ENCODE measurements around the gene ARPP19. TPM values are rescaled to one million over a fixed set of nuclear protein-coding genes. Genes with fewer than 3 reads are reported as not detected.
"Not testable (repeated sequence)": the region's sequence is repeated elsewhere in the genome, so short reads cannot be mapped to it uniquely, and the experiment has no call there.

ARPP19 gene
- total RNA-seq, 1 experiment from 2014 or later: 163 TPM

DNA sequence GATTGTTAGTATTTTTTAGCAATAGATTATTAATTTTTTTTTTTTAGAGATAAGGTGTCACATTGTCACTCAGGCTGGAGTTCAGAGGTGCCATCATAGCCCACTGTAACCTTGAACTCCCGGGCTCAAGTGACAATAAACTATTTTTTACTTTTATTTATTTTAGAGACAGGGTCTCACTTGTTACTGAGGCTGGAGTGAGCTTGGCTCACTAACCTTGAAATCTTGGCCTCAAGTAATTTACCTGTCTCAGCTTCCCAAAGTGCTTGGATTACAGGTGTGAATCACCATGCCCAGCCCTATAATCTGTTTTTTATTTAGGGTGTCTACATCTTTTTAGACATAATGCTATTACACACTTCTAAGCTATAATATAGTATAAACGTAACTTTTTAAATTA lies 7.9 kb upstream of the ARPP19 start:
- H2AFZ ChIP-seq (ENCODE audit: low read depth, low read length, poor library complexity, severe bottlenecking): no peak overlapping the region
- no peaks in the 10 kb centered on the region for H4K20me1 ChIP-seq (ENCODE audit: insufficient read depth)
- ChIA-PET CTCF (no interaction called here), POLR2A (no interaction called here), RAD21 (ENCODE audit: low non-redundant PET in 1 of 2, low total read pairs in 2 of 2, uncharacterized antibody in 2 of 2, unreplicated experiment in 2 of 2) (no interaction called here)
- H3K4me2 ChIP-seq (ENCODE audit: low read length): no peak overlapping the region
- no peaks in the 10 kb centered on the region for H3K27me3 ChIP-seq (ENCODE audit: insufficient read depth, low read length)
- no peaks in the 10 kb centered on the region for H3K4me1 ChIP-seq (ENCODE audit: control insufficient read depth in 1 of 2, insufficient read depth in 2 of 2, low read length in 2 of 2)
- H3K9me2 ChIP-seq (ENCODE audit: insufficient read depth): no peaks in the 10 kb centered on the region
- BruUV-seq (replicated peaks): no TSS peak
- no peaks in the 10 kb centered on the region for H3K9me3 ChIP-seq (ENCODE audit: control insufficient read depth in 1 of 2, insufficient read depth in 1 of 2, low read depth in 1 of 2, low read length in 2 of 2)
- no peaks in the 10 kb centered on the region for H3K79me2 ChIP-seq (ENCODE audit: insufficient read depth, low read length)
- H3K9ac ChIP-seq (ENCODE audit: low read length): no peak overlapping the region
- no peak for DNase-seq (ENCODE audit: low read depth, low spot score)
- intact Hi-C loops (cut with micrococcal nuclease): no loop called here
- no peaks in the 10 kb centered on the region for H3K36me3 ChIP-seq (ENCODE audit: control insufficient read depth in 1 of 2, insufficient read depth in 2 of 2, low read length in 2 of 2)
- H3K27ac ChIP-seq (ENCODE audit: low read depth, low read length): no peak overlapping the region
- TF ChIP-seq FOSL1 (IDR thresholded peaks at IDR 0.05; ENCODE audit: low read depth) (no peak), SP1 (IDR thresholded peaks at IDR 0.05; ENCODE audit: low read depth) (no peak), SIN3A (IDR thresholded peaks at IDR 0.05; ENCODE audit: low read depth) (no peak), ZFX (IDR thresholded peaks at IDR 0.05) (no peak), EGR1 (IDR thresholded peaks at IDR 0.05; ENCODE audit: low read depth) (no peak), JUND (IDR thresholded peaks at IDR 0.05) (no peak), YY1 (IDR thresholded peaks at IDR 0.05; ENCODE audit: extremely low read depth, insufficient replicate concordance, low read depth, low read length) (no peak), CBX3 (IDR thresholded peaks at IDR 0.05; ENCODE audit: low read depth) (no peak), ZNF274 (IDR thresholded peaks at IDR 0.05; ENCODE audit: low read depth, low read length) (no peak), EZH2 (IDR thresholded peaks at IDR 0.05) (no peak), SRF (IDR thresholded peaks at IDR 0.05; ENCODE audit: low read depth) (no peak)
- TF ChIP-seq, protein P1, sequence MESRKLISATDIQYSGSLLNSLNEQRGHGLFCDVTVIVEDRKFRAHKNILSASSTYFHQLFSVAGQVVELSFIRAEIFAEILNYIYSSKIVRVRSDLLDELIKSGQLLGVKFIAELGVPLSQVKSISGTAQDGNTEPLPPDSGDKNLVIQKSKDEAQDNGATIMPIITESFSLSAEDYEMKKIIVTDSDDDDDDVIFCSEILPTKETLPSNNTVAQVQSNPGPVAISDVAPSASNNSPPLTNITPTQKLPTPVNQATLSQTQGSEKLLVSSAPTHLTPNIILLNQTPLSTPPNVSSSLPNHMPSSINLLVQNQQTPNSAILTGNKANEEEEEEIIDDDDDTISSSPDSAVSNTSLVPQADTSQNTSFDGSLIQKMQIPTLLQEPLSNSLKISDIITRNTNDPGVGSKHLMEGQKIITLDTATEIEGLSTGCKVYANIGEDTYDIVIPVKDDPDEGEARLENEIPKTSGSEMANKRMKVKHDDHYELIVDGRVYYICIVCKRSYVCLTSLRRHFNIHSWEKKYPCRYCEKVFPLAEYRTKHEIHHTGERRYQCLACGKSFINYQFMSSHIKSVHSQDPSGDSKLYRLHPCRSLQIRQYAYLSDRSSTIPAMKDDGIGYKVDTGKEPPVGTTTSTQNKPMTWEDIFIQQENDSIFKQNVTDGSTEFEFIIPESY (IDR thresholded peaks at IDR 0.05; ENCODE audit: extremely low read depth, insufficient replicate concordance, low read length): no peak
- TF ChIP-seq, protein P2, sequence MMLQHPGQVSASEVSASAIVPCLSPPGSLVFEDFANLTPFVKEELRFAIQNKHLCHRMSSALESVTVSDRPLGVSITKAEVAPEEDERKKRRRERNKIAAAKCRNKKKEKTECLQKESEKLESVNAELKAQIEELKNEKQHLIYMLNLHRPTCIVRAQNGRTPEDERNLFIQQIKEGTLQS (IDR thresholded peaks at IDR 0.05): no peak
- TF ChIP-seq, protein P3, sequence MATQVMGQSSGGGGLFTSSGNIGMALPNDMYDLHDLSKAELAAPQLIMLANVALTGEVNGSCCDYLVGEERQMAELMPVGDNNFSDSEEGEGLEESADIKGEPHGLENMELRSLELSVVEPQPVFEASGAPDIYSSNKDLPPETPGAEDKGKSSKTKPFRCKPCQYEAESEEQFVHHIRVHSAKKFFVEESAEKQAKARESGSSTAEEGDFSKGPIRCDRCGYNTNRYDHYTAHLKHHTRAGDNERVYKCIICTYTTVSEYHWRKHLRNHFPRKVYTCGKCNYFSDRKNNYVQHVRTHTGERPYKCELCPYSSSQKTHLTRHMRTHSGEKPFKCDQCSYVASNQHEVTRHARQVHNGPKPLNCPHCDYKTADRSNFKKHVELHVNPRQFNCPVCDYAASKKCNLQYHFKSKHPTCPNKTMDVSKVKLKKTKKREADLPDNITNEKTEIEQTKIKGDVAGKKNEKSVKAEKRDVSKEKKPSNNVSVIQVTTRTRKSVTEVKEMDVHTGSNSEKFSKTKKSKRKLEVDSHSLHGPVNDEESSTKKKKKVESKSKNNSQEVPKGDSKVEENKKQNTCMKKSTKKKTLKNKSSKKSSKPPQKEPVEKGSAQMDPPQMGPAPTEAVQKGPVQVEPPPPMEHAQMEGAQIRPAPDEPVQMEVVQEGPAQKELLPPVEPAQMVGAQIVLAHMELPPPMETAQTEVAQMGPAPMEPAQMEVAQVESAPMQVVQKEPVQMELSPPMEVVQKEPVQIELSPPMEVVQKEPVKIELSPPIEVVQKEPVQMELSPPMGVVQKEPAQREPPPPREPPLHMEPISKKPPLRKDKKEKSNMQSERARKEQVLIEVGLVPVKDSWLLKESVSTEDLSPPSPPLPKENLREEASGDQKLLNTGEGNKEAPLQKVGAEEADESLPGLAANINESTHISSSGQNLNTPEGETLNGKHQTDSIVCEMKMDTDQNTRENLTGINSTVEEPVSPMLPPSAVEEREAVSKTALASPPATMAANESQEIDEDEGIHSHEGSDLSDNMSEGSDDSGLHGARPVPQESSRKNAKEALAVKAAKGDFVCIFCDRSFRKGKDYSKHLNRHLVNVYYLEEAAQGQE (IDR thresholded peaks at IDR 0.05; ENCODE audit: low read depth): no peak
- H3K4me3 ChIP-seq (replicated peaks in 1 of 2; ENCODE audit: low read depth in 1 of 2, low read length in 2 of 2): no peak overlapping the region
- no peak for ATAC-seq

DNA sequence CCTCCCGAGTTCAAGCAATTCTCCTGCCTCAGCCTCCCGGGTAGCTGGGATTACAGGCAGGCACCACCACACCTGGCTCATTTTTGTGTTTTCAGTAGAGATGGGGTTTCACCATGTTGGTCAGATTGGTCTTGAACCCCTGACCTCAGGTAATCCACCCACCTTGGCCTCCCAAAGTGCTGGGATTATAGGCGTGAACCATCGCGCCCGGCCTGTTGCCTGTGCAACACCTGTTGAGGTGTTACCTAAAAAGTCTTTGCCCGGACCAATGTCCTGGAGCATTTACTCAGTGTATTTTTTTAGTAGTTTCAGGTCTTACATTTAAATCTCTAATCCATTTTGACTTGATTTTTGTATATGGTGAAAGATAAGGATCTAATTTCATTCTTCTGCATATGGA lies 6.7 kb upstream of the ARPP19 start:
- BruUV-seq (replicated peaks); H3K27me3 ChIP-seq (ENCODE audit: insufficient read depth, low read length); POLR2A ChIA-PET; H3K9ac ChIP-seq (ENCODE audit: low read length); DNase-seq (ENCODE audit: low read depth, low spot score); H3K79me2 ChIP-seq (ENCODE audit: insufficient read depth, low read length); H3K4me3 ChIP-seq (replicated peaks in 1 of 2; ENCODE audit: low read depth in 1 of 2, low read length in 2 of 2); CTCF ChIA-PET; H3K4me1 ChIP-seq (ENCODE audit: control insufficient read depth in 1 of 2, insufficient read depth in 2 of 2, low read length in 2 of 2); H4K20me1 ChIP-seq (ENCODE audit: insufficient read depth); H3K27ac ChIP-seq (ENCODE audit: low read depth, low read length); H3K36me3 ChIP-seq (ENCODE audit: control insufficient read depth in 1 of 2, insufficient read depth in 2 of 2, low read length in 2 of 2); H2AFZ ChIP-seq (ENCODE audit: low read depth, low read length, poor library complexity, severe bottlenecking); intact Hi-C loops (cut with micrococcal nuclease); H3K9me2 ChIP-seq (ENCODE audit: insufficient read depth); RAD21 ChIA-PET (ENCODE audit: low non-redundant PET in 1 of 2, low total read pairs in 2 of 2, uncharacterized antibody in 2 of 2, unreplicated experiment in 2 of 2); H3K9me3 ChIP-seq (ENCODE audit: control insufficient read depth in 1 of 2, insufficient read depth in 1 of 2, low read depth in 1 of 2, low read length in 2 of 2); H3K4me2 ChIP-seq (ENCODE audit: low read length); ATAC-seq: not testable (repeated sequence)

All from HCT116 (cell line).